Smooth muscle cell of the brain vasculature (primary cell): ENCODE results near the gene LLGL1.

Source experiments
- DNase-seq: peaks from one replicate; pipeline ENCODE4 v3.0.0-alpha.2; 2012; ENCODE audit warnings: low read depth, low spot score

LLGL1 gene

GRCh38 chr17:18229771-18230170 lies 4.3 kb downstream of the LLGL1 start:
- no peak for DNase-seq

GRCh38 chr17:18230288-18231141 lies 5.1 kb downstream of the LLGL1 start:
- no peak for DNase-seq

- DNase-seq = no peak
Observed at GRCh38 chr17:18231164-18231563, 5.7 kb downstream of the LLGL1 start.

- no peak for DNase-seq
Observed at GRCh38 chr17:18233803-18234518, 8.5 kb downstream of the LLGL1 start.

GRCh38 chr17:18234853-18235380 lies 9.5 kb downstream of the LLGL1 start:
- no peak for DNase-seq

GRCh38 chr17:18235743-18236256 lies 10.4 kb downstream of the LLGL1 start:
- DNase-seq = no peak

- no peak for DNase-seq
Observed at GRCh38 chr17:18236494-18236893, 11.1 kb downstream of the LLGL1 start.

GRCh38 chr17:18237461-18237860 lies 12.0 kb downstream of the LLGL1 start:
- no peak for DNase-seq

- DNase-seq = no peak
Observed at GRCh38 chr17:18238299-18238698, 12.9 kb downstream of the LLGL1 start.

GRCh38 chr17:18240449-18240848 lies 15.0 kb downstream of the LLGL1 start:
- DNase-seq = no peak

GRCh38 chr17:18241229-18241871 lies 15.9 kb downstream of the LLGL1 start:
- DNase-seq = no peak

GRCh38 chr17:18245038-18245776 lies 19.8 kb downstream of the LLGL1 start:
- DNase-seq = no peak

- DNase-seq = no peak
Observed at GRCh38 chr17:18246109-18246725, 20.8 kb downstream of the LLGL1 start.

GRCh38 chr17:18246880-18247612 lies 21.6 kb downstream of the LLGL1 start:
- no peak for DNase-seq

GRCh38 chr17:18247613-18248001 lies 22.2 kb downstream of the LLGL1 start:
- no peak for DNase-seq

GRCh38 chr17:18248300-18248731 lies 22.9 kb downstream of the LLGL1 start:
- DNase-seq = peak; percentile 45

GRCh38 chr17:18248811-18249210 lies 23.4 kb downstream of the LLGL1 start:
- no peak for DNase-seq

- DNase-seq = no peak
Observed at GRCh38 chr17:18250259-18250658, 24.8 kb downstream of the LLGL1 start.

- no peak for DNase-seq
Observed at GRCh38 chr17:18250708-18251107, 25.3 kb downstream of the LLGL1 start.

GRCh38 chr17:18251204-18251603 lies 25.8 kb downstream of the LLGL1 start:
- DNase-seq = no peak
